DOHH2 (cell line): ENCODE measurements around the gene SIAH1.

Experiments
- EZH2phosphoT487 ChIP-seq: fragments of 200-600 bp; sonication (generic); IDR thresholded peaks from 2 replicates; pipeline ENCODE4 v1.6.1; 2017; ENCODE audit warnings: borderline replicate concordance, mild to moderate bottlenecking, antibody characterized with exemption, low read length, moderate library complexity, mixed read lengths
- TF ChIP-seq, protein P1 (sequence below): fragments of 200-600 bp; sonication (generic); IDR thresholded peaks from one replicate; pipeline ENCODE4 v1.5.1; 2014; ENCODE audit warnings: antibody characterized with exemption, mild to moderate bottlenecking, low read depth, low read length; ENCODE audit not compliant: poor library complexity, severe bottlenecking

GRCh38 chr16:48393485-48394354, 8.5 kb upstream of the SIAH1 start:
- TF ChIP-seq, protein P1, sequence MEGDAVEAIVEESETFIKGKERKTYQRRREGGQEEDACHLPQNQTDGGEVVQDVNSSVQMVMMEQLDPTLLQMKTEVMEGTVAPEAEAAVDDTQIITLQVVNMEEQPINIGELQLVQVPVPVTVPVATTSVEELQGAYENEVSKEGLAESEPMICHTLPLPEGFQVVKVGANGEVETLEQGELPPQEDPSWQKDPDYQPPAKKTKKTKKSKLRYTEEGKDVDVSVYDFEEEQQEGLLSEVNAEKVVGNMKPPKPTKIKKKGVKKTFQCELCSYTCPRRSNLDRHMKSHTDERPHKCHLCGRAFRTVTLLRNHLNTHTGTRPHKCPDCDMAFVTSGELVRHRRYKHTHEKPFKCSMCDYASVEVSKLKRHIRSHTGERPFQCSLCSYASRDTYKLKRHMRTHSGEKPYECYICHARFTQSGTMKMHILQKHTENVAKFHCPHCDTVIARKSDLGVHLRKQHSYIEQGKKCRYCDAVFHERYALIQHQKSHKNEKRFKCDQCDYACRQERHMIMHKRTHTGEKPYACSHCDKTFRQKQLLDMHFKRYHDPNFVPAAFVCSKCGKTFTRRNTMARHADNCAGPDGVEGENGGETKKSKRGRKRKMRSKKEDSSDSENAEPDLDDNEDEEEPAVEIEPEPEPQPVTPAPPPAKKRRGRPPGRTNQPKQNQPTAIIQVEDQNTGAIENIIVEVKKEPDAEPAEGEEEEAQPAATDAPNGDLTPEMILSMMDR = no peak
- no peak for TF ChIP-seq EZH2phosphoT487
